ENCODE data around the gene ZNF549.

Gene ZNF549

GRCh38 chr19:57566396-57567265 is 39.5 kb downstream of the ZNF549 start:
- DNase-seq (ENCODE audit: low read depth in 1 of 2, low spot score in 1 of 2): no peak

GRCh38 chr19:57570707-57571106 is 43.6 kb downstream of the ZNF549 start:
- no peak for DNase-seq (ENCODE audit: low read depth in 1 of 2, low spot score in 1 of 2)

- DNase-seq (ENCODE audit: low read depth in 1 of 2, low spot score in 1 of 2): no peak
Measured at GRCh38 chr19:57572415-57572947, 45.3 kb downstream of the ZNF549 start.

- no peak for DNase-seq (ENCODE audit: low read depth in 1 of 2, low spot score in 1 of 2)
Measured at GRCh38 chr19:57576661-57577060, 49.5 kb downstream of the ZNF549 start.

- peak; percentile 81 to 88 for DNase-seq (ENCODE audit: low read depth in 1 of 2, low spot score in 1 of 2)
Measured at GRCh38 chr19:57578487-57579205, 51.5 kb downstream of the ZNF549 start, which contains the start of gene ZNF416. Gene ZNF416, minus strand, starts transcription at chr19:57578911. Its CDS starts 207 bp downstream, at chr19:57578704.

- DNase-seq (ENCODE audit: low read depth in 1 of 2, low spot score in 1 of 2): no peak
Measured at GRCh38 chr19:57583104-57583520, 56.0 kb downstream of the ZNF549 start.

GRCh38 chr19:57583521-57584416 is 56.6 kb downstream of the ZNF549 start, which contains the start of gene ZIK1:
Gene ZIK1, plus strand, starts transcription at chr19:57584145. Its CDS starts 212 bp downstream, at chr19:57584357.
- peak; percentile 68 to 76 for DNase-seq (ENCODE audit: low read depth in 1 of 2, low spot score in 1 of 2)

GRCh38 chr19:57587529-57587928 is 60.4 kb downstream of the ZNF549 start:
- DNase-seq (ENCODE audit: low read depth in 1 of 2, low spot score in 1 of 2): no peak

GRCh38 chr19:57599377-57599760 is 72.2 kb downstream of the ZNF549 start:
- DNase-seq (ENCODE audit: low read depth in 1 of 2, low spot score in 1 of 2): no peak

- DNase-seq (ENCODE audit: low read depth in 1 of 2, low spot score in 1 of 2): peak; percentile 69 to 77
Measured at GRCh38 chr19:57599761-57600383, 72.7 kb downstream of the ZNF549 start, which contains the start of gene ZNF530. Gene ZNF530, plus strand, starts transcription at chr19:57599885. Its CDS starts 4,461 bp downstream, at chr19:57604346.

GRCh38 chr19:57606931-57607330 is 79.8 kb downstream of the ZNF549 start:
- DNase-seq (ENCODE audit: low read depth in 1 of 2, low spot score in 1 of 2): no peak

Measured in stimulated activated CD4-positive, alpha-beta T cell treated with anti-CD3 and anti-CD28 coated beads, Interleukin-15, amount 100 ng/mL, for 1 hour (primary cell).